GM12891 (cell line): ENCODE results near the gene RERE.

Experiments
- POLR2A ChIP-seq: IDR thresholded peaks from 2 replicates; pipeline ENCODE4 v1.6.1; 2011; ENCODE audit warnings: low read depth, low read length, control low read depth
- TAF1 ChIP-seq: IDR thresholded peaks from 2 replicates; pipeline ENCODE4 v1.6.1; 2011; ENCODE audit warnings: low read depth, low read length, control low read depth

DNA sequence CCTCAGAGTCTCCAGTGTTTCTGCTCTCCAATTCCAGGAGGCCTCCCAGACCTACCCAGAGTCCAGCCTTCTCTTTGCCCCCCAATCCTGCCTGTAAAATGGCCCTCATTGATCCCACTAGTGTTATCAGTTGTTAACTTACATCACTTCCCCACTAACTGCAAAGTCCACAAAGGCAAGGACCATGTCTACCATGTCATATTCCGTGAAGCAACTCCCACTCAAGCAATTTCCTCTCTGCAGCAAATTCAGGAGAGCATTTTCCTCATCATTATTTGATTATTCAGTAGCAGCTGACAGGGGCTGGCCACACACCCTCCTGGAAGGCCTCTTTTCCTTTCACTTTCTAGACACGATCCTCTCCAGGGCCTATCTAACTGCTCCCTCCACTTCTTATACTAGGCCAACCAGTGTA lies 153.5 kb downstream of the RERE start:
- TF ChIP-seq TAF1 (no peak), POLR2A (no peak)
